ENCODE data around the gene TNIP2.

The TNIP2 gene

DNA sequence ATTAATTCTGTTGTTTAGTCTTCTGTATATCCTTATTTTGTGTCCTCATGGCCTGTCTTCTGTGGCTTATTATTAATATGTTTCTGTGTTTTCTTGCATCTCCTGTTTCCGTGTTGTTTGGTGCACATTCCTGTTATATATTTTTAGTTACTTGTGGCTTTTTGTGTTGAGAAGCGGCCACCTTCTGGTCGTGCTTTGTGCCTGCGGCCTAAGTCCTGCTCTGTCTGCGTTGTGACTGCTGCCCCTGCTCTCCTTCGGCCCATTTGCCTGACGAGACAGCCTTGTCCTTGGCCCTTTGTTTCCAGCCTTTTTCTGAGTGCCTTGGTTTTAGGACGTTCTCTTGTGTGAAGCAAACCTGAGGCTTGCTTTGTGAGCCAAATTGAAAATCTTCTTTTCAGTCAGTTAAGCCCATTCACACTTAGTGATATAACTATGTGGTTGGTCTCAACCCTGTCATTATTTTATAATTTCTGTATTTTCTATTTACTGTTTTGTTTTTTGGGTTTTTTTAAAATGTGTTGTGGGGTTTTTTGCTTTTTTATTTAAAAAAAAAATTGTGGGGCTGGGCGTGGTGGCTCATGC, 43.8 kb downstream of the TNIP2 start:
- peaks cover 55% of the 10 kb centered on the region for H3K36me3 Mint-ChIP-seq (ENCODE audit: low read depth)
- H3K27me3 Mint-ChIP-seq: no peaks in the 10 kb centered on the region
- no peak overlapping the region for H3K4me3 Mint-ChIP-seq
- no peak for DNase-seq
- no peaks in the 10 kb centered on the region for H3K9me3 Mint-ChIP-seq
- H3K4me1 Mint-ChIP-seq (ENCODE audit: low read depth): peaks cover 30% of the 10 kb centered on the region
- peak overlapping the region; percentile 13 for H3K27ac Mint-ChIP-seq

DNA sequence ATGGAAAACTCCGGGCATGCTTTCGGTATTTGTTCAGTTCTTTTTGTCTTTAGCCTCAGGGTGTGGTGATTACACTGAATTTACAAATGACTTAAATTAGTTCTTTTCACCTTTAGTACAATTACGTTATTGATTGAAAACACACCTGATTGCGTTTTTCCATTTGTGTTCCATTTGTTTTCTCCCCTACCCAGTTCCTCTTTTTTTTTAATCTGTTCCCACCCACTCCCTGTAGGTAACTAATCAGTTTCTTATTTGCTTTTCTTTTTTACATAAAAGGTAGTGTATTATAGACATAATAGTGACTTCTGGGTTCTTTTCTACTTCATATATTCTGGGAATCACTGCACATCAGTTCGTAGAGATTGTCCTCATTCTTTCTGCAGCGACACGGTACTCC, 53.4 kb downstream of the TNIP2 start:
- Mint-ChIP-seq H3K36me3 (ENCODE audit: low read depth) (peaks cover 87% of the 10 kb centered on the region), H3K27ac (peak overlapping the region; percentile 3), H3K27me3 (no peaks in the 10 kb centered on the region), H3K4me3 (no peak overlapping the region), H3K9me3 (no peaks in the 10 kb centered on the region), H3K4me1 (ENCODE audit: low read depth) (peaks cover 8% of the 10 kb centered on the region)
- DNase-seq: no peak

GRCh38 chr4:2702361-2702760, 53.8 kb downstream of the TNIP2 start:
- Mint-ChIP-seq H3K27ac (peak overlapping the region; percentile 44), H3K4me1 (ENCODE audit: low read depth) (peaks cover 10% of the 10 kb centered on the region), H3K27me3 (no peaks in the 10 kb centered on the region), H3K9me3 (no peaks in the 10 kb centered on the region), H3K4me3 (no peak overlapping the region), H3K36me3 (ENCODE audit: low read depth) (peaks cover 90% of the 10 kb centered on the region)
- DNase-seq: peak; percentile 14

GRCh38 chr4:2700031-2700430, 56.1 kb downstream of the TNIP2 start:
- DNase-seq: no peak
- peaks cover 97% of the 10 kb centered on the region for H3K36me3 Mint-ChIP-seq (ENCODE audit: low read depth)
- H3K4me3 Mint-ChIP-seq: no peak overlapping the region
- peaks cover 10% of the 10 kb centered on the region for H3K4me1 Mint-ChIP-seq (ENCODE audit: low read depth)
- no peaks in the 10 kb centered on the region for H3K9me3 Mint-ChIP-seq
- peak overlapping the region; percentile 76 for H3K27ac Mint-ChIP-seq
- no peaks in the 10 kb centered on the region for H3K27me3 Mint-ChIP-seq

DNA sequence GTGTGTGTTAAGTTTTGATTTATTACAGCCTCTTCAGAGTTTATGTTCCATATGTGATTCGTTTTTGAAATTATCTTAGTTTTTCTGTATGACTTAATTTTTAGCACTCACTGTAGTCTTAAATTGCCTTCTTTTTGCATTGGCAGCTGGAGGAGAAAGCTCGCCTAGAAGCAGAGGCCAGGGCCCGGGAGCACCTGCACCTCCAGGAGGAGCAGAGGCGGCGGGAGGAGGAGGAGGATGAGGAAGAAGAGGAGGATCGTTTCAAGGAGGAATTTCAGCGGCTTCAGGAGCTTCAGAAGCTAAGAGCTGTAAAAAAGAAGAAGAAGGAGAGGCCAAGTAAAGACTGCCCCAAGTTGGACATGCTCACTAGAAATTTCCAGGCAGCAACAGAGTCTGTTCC, 56.6 kb downstream of the TNIP2 start:
- peak overlapping the region; percentile 76 for H3K27ac Mint-ChIP-seq
- no peaks in the 10 kb centered on the region for H3K27me3 Mint-ChIP-seq
- peaks cover 97% of the 10 kb centered on the region for H3K36me3 Mint-ChIP-seq (ENCODE audit: low read depth)
- H3K4me3 Mint-ChIP-seq: no peak overlapping the region
- no peaks in the 10 kb centered on the region for H3K9me3 Mint-ChIP-seq
- H3K4me1 Mint-ChIP-seq (ENCODE audit: low read depth): peaks cover 10% of the 10 kb centered on the region
- no peak for DNase-seq

DNA sequence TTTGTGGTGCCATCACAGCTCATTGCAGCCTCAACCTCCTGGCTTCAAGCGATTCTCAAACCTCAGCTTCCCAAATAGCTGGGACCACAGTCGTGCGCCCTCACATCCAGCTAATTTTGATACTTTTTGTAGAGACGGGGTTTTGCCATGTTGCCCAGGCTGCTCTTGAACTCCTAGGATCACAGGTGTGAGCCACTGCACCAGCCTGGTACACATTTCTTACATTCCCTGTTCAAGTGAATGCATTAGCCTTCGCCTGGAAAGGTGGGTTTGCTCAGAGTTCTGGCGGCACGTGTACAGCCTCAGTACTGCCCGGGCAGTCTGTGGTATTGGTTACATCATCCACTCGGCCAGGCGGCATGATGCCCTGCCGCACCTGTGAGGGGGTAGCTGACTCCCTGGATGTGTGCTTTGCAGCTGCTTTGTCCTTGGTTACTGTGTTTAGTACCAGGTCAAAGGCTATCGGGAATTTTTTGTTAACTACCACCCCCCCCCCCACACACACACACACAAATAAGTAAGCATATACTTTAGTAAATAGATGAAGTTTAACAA, 57.1 kb downstream of the TNIP2 start:
- Mint-ChIP-seq H3K27me3 (no peaks in the 10 kb centered on the region), H3K36me3 (ENCODE audit: low read depth) (peaks cover 97% of the 10 kb centered on the region)

DNA sequence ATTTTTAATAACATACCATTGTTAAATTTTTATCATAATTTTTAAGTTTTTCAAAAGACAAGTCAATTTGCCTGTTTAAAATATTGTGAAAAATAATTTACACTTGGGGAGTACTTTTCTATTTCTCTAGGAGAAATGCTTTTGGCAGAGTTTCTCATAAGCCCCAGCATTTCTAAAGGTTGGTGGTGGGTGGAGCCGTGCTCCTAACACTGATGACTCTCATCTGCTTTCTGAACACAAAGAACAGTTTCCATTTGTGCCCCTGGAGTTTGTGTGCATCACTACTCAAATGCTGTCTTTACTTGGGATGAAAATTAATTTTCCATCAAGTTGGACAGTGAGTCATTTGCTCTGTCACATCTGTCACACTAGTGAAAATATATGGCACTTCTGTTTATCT, 57.6 kb downstream of the TNIP2 start:
- peak overlapping the region; percentile 76 for H3K27ac Mint-ChIP-seq
- H3K27me3 Mint-ChIP-seq: no peaks in the 10 kb centered on the region
- no peak overlapping the region for H3K4me3 Mint-ChIP-seq
- H3K9me3 Mint-ChIP-seq: no peaks in the 10 kb centered on the region
- DNase-seq: no peak
- peaks cover 10% of the 10 kb centered on the region for H3K4me1 Mint-ChIP-seq (ENCODE audit: low read depth)
- H3K36me3 Mint-ChIP-seq (ENCODE audit: low read depth): peaks cover 97% of the 10 kb centered on the region

More for the DNA sequence above, 57.1 kb downstream of the TNIP2 start:
- peak overlapping the region; percentile 76 for H3K27ac Mint-ChIP-seq
- no peaks in the 10 kb centered on the region for H3K9me3 Mint-ChIP-seq
- no peak overlapping the region for H3K4me3 Mint-ChIP-seq
- DNase-seq: no peak
- H3K4me1 Mint-ChIP-seq (ENCODE audit: low read depth): peaks cover 10% of the 10 kb centered on the region

GRCh38 chr4:2697995-2698414, 58.1 kb downstream of the TNIP2 start:
- Mint-ChIP-seq H3K27ac (peak overlapping the region; percentile 59), H3K27me3 (no peaks in the 10 kb centered on the region), H3K9me3 (no peaks in the 10 kb centered on the region), H3K4me3 (no peak overlapping the region), H3K4me1 (ENCODE audit: low read depth) (peaks cover 10% of the 10 kb centered on the region), H3K36me3 (ENCODE audit: low read depth) (peaks cover 97% of the 10 kb centered on the region)
- DNase-seq: no peak

GRCh38 chr4:2696423-2696822, 59.7 kb downstream of the TNIP2 start:
- peak overlapping the region; percentile 77 for H3K27ac Mint-ChIP-seq
- H3K27me3 Mint-ChIP-seq: no peaks in the 10 kb centered on the region
- peaks cover 97% of the 10 kb centered on the region for H3K36me3 Mint-ChIP-seq (ENCODE audit: low read depth)
- DNase-seq: no peak
- H3K4me3 Mint-ChIP-seq: no peak overlapping the region
- no peaks in the 10 kb centered on the region for H3K9me3 Mint-ChIP-seq
- H3K4me1 Mint-ChIP-seq (ENCODE audit: low read depth): peaks cover 22% of the 10 kb centered on the region

DNA sequence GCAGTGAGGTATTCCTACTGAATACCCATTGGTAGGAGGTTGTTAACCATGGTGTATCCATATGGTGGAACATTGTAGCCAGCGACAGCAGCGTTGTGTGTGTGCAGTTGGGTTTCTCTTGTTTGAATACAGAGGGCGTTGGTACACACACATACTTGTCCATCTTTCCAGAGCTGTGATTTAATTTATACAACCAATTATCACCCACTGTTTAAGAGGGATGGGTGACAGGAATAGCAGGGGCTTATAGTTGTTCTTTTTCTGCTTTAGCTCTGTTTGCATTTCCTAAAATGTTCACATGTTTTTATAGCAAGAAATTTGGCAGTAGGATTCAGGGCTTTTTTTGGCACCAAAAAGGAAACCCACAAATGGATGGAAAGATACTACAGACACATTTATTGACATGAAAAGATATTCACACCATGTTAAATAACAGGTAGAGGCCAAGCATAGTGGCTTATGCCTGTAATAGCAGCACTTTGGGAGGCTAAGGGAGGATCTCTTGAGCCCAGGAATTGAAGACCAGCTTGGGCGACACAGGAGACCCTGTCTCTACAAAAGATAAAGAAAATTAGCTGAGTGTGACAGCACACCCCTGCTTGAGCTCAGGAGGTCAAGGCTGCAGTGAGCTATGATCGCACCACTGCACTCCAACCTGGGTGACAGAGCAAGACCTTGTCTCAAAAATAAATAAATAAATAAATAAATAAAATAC, 60.6 kb downstream of the TNIP2 start:
- Mint-ChIP-seq H3K27me3 (no peaks in the 10 kb centered on the region), H3K27ac (no peak overlapping the region), H3K4me1 (ENCODE audit: low read depth) (peaks cover 31% of the 10 kb centered on the region), H3K36me3 (ENCODE audit: low read depth) (peaks cover 98% of the 10 kb centered on the region), H3K4me3 (no peak overlapping the region), H3K9me3 (no peaks in the 10 kb centered on the region)
- no peak for DNase-seq

DNA sequence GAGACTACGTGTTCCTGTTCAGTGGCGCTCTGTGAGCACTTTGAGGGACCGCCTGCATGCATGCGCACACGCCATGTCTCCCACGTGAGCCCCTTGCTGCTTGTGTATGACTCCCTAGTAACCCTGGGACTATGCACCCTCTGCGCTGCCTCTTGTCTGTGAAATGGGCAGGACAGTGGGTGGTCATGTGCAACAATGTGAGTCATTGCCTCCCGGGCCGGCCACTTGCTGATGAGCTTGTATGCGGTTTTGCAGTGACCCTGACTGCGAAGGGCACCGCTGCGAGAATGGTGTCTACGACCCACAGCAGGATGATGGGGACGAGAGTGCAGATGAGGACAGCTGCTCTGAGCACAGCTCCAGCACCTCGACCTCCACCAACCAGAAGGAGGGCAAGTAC, 61.4 kb downstream of the TNIP2 start:
- H3K4me3 Mint-ChIP-seq: no peak overlapping the region
- no peak for DNase-seq
- no peaks in the 10 kb centered on the region for H3K9me3 Mint-ChIP-seq
- no peaks in the 10 kb centered on the region for H3K27me3 Mint-ChIP-seq
- H3K36me3 Mint-ChIP-seq (ENCODE audit: low read depth): peaks cover 98% of the 10 kb centered on the region
- H3K27ac Mint-ChIP-seq: no peak overlapping the region
- H3K4me1 Mint-ChIP-seq (ENCODE audit: low read depth): peaks cover 39% of the 10 kb centered on the region

- DNase-seq: peak; percentile 36
- H3K4me3 Mint-ChIP-seq: peak overlapping the region; percentile 51
- H3K27ac Mint-ChIP-seq: peak overlapping the region; percentile 92
Measured at GRCh38 chr4:2691952-2692435, 64.1 kb downstream of the TNIP2 start.

More at GRCh38 chr4:2691952-2692435, 64.1 kb downstream of the TNIP2 start:
- Mint-ChIP-seq H3K4me1 (ENCODE audit: low read depth) (peaks cover 34% of the 10 kb centered on the region), H3K9me3 (no peaks in the 10 kb centered on the region), H3K27me3 (no peaks in the 10 kb centered on the region), H3K36me3 (ENCODE audit: low read depth) (peaks cover 97% of the 10 kb centered on the region)
